T-helper 1 cell treated with Interleukin-12 subunit alpha and Interleukin-12 subunit beta and Interleukin-4 antibody, amounts not matched to agents 30 ng/mL and 1 ng/mL, for 36 hours (primary cell): ENCODE measurements around the gene MESD. TPM values are rescaled to one million over a fixed set of nuclear protein-coding genes. Genes with fewer than 3 reads are reported as not detected.

Experiments used
- intact Hi-C: fragments of 100-400 bp; cut with micrococcal nuclease; formaldehyde crosslinking; loops from one replicate; pipeline ENCODE4 v1.15.1; 2024
- total RNA-seq: library from RNA; stranded (reverse); gene quantifications from 2 replicates; pipeline ENCODE4 v1.2.3, GENCODE V29; 2022

The MESD gene
- total RNA-seq, 1 donor from 2014 or later, result 37.6 TPM

DNA sequence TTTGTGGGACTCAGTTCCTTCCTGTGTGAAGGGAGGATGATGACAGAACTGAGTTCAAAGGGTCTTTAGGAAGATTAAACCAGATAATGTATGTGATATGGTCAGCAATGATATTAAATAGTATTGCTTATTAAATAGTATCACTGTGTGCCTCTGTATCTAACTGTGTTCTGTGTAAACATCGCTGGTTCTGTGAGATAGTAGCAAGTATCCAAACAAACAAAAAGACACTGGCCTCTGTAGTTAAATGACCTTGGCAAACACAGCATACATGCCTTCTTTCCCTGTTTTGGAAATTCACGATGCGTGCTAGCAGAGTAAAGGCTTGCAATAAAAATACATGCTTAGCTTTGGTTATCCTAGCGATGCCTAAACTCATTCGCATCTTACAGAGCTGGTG, 76.1 kb downstream of the MESD start:
- intact Hi-C loops, result no loop called here

DNA sequence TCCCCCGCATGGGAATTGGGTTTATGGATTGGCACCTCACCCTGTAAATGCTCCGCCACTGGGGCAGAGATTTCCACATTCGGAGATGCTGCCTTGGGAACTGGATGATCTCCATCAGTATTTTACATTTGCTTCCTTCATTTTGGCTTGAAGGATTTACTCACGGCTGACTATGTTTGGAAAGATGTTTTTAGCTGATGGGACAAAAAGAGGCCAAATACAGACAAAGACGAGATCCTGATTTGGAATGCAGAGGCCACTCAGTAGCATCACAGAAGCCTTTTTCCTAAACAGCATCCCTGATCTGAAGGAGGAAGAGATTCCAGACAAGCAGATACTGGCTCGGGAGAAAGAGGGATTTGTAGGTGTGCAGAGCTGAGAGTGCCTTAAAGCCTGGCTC, 76.9 kb downstream of the MESD start:
- intact Hi-C loops, result no loop called here

GRCh38 chr15:80911821-80912220, 77.8 kb downstream of the MESD start:
- intact Hi-C loops, result no loop called here

- intact Hi-C loops, result no loop called here
Observed at GRCh38 chr15:80906159-80906766, 83.4 kb downstream of the MESD start.

GRCh38 chr15:80904998-80905397, 84.6 kb downstream of the MESD start:
- intact Hi-C loops, result no loop called here

GRCh38 chr15:80902298-80902801, 87.3 kb downstream of the MESD start:
- intact Hi-C loops, result no loop called here

- intact Hi-C loops, result no loop called here
Observed at GRCh38 chr15:80898040-80898439, 91.6 kb downstream of the MESD start.

Other genes with a start within 250 kb of the MESD start
- 0.12 TPM in 1 of 2 replicates, not detected in the other for gene CEMIP, start 210.4 kb downstream of the MESD start, total RNA-seq
- 35.8 and 37.0 TPM in 2 replicates for gene TLNRD1, start 11.1 kb upstream of the MESD start, total RNA-seq
- not detected in 2 replicates for gene CFAP161, start 144.5 kb upstream of the MESD start, total RNA-seq
- gene IL16, start 207.1 kb upstream of the MESD start, total RNA-seq, result 237 and 240 TPM in 2 replicates